GM10266 (cell line): ENCODE data around the gene BTD.

Experiments used
- DNase-seq: peaks from one replicate; pipeline ENCODE4 v3.0.0; 2012; ENCODE audit errors: extremely low spot score
- TF ChIP-seq, protein P1 (sequence below): IDR thresholded peaks from 2 replicates; pipeline ENCODE4 v1.5.1; 2012; ENCODE audit warnings: mild to moderate bottlenecking, low read depth; ENCODE audit not compliant: control insufficient read depth, insufficient read depth; ENCODE audit errors: missing control alignments

Gene BTD

GRCh38 chr3:15667484-15667883, 65.9 kb downstream of the BTD start:
- DNase-seq = no peak
- TF ChIP-seq, protein P1, sequence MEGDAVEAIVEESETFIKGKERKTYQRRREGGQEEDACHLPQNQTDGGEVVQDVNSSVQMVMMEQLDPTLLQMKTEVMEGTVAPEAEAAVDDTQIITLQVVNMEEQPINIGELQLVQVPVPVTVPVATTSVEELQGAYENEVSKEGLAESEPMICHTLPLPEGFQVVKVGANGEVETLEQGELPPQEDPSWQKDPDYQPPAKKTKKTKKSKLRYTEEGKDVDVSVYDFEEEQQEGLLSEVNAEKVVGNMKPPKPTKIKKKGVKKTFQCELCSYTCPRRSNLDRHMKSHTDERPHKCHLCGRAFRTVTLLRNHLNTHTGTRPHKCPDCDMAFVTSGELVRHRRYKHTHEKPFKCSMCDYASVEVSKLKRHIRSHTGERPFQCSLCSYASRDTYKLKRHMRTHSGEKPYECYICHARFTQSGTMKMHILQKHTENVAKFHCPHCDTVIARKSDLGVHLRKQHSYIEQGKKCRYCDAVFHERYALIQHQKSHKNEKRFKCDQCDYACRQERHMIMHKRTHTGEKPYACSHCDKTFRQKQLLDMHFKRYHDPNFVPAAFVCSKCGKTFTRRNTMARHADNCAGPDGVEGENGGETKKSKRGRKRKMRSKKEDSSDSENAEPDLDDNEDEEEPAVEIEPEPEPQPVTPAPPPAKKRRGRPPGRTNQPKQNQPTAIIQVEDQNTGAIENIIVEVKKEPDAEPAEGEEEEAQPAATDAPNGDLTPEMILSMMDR = no peak

- TF ChIP-seq, protein P1 = no peak
- no peak for DNase-seq
Measured at GRCh38 chr3:15673536-15673935, 72.0 kb downstream of the BTD start.

DNA sequence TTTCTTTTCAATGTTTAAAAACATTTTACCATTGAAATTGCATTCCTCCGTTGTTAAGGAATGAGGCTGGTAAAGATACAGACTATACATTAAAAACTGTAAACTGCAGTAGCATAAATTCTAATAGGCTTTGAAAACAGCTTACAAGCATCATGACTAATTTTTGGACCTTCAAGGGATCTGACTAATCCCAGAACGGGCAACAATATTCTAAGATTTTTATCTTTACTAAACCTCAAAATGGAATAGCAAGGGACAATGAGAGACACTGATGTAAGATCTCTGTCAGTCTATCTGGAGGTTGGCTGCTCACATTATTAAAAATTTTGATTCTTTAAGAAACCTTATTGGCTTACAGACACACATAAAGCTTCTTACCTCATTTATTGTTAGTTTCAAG, 74.7 kb downstream of the BTD start:
- TF ChIP-seq, protein P1 = no peak
- DNase-seq = no peak

DNA sequence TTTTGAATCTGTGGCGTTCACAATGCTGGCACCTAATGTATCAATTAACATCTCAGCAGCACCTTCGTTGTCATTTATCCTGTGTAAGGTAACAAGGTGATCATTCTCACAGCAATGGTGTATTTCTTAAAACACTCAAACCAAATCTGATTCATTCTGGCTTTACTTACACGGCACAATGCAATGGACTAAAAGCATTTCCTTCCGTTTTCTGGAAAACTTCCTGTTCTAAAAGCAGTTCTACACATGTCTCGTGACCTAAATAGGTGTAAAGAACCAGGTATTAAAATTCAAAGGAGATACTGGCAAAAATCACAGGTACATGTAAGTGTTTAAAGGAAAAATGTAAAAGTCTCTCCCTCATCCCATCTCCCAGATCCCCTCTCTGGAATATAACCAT, 77.8 kb downstream of the BTD start:
- TF ChIP-seq, protein P1 = no peak
- no peak for DNase-seq

GRCh38 chr3:15681668-15682067, 80.1 kb downstream of the BTD start:
- no peak for DNase-seq
- TF ChIP-seq, protein P1 = no peak

DNA sequence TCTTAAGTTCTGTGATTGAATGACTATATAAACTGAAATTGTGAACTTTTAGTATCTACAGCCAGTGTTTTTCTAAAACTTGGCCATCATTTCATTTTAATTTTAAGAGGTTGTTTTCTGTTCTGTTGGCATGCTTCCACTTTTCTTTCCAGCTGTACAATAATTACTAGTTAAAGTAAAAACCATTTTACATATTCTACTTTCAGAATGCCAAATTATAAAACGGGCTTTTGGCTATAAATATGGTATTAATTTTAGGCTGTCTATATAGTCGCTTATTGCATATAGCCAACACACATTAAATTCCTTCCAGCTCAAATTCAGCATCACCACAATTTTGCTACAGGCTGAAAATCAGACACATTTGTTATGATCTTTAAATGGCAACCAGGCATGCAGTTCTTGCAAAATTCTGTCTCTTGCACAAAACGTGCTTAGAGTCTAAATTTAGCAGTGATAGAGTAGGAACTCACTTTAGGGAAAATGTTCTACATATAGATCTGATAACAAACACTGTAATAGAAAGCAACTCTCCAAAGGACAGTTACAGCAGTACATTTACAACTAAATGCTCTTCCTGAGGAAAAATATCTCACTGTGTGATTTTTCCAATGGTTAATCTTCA, 81.1 kb downstream of the BTD start:
- no peak for DNase-seq

GRCh38 chr3:15683253-15683652, 81.7 kb downstream of the BTD start:
- TF ChIP-seq, protein P1 = no peak
- DNase-seq = no peak

More for the DNA sequence above, 81.1 kb downstream of the BTD start:
- TF ChIP-seq, protein P1 = no peak
